Measurements from ENCODE around the gene PRKAR2B. TPM values are rescaled to one million over a fixed set of nuclear protein-coding genes. Genes with fewer than 3 reads are reported as not detected.

The PRKAR2B gene
- total and polyA plus RNA-seq, 4 donors, result 0.88 to 41.8 (median 1.6) TPM

DNA sequence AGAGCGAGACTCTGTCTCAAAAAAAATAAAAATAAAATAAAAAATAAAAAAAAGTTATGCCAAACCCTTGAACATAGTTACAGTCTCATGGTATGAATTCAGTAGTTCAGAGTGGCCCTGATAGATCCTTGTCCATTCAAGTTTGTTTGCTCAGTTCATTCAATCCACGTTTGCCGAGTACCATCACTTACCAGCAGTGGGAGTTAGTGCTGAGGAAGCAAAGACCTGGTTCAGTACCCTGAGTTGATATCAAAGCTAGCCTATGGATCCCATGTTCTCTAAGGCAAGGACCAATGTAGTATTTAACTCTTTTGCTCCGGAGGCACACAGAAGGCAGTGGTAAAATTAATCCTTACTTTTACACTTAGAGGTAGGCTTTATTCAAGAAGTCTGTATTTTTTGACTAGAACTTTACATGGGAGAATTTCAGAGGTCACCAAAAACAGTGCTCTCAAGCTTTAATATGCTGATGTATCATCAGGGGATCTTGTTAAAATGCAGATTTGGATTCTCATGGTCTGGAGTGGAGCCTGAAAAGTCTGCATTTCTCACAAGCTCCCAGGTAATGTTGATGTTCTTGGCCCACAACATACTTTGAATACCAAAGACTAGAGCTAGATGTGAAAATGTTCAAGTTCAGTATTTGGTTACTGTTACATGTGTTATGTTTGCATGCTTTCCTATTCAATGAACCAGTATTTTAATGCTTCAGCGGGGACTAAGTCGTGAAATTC, 86.1 kb downstream of the PRKAR2B start:
- DNase-seq (ENCODE audit: low spot score), result no peak
- WGBS, result 67% methylated on average over 6 of the region's 6 CpGs
- peaks cover 0 to 1% (median 0%) of the 10 kb centered on the region in 4 donors for H3K27me3 ChIP-seq (ENCODE audit: control insufficient read depth in 4 of 4, insufficient read depth in 4 of 4, low read length in 3 of 4)
- no peaks in the 10 kb centered on the region for H3K4me1 ChIP-seq (ENCODE audit: control insufficient read depth in 4 of 4, insufficient read depth in 4 of 4, low read length in 3 of 4)
- H3K9me3 ChIP-seq (ENCODE audit: control insufficient read depth in 4 of 4, low read length in 3 of 4), result no peaks in the 10 kb centered on the region
- no peak overlapping the region for H3K9ac ChIP-seq (ENCODE audit: low read depth in 1 of 2, low read length in 2 of 2)
- no peaks in the 10 kb centered on the region for H3K36me3 ChIP-seq (ENCODE audit: control insufficient read depth in 4 of 4, insufficient read depth in 3 of 4, low read depth in 1 of 4, low read length in 3 of 4)
- no peak overlapping the region for H3K4me3 ChIP-seq (ENCODE audit: low read depth in 1 of 3, low read length in 3 of 3)
- no peak overlapping the region for H3K27ac ChIP-seq (ENCODE audit: low read depth in 1 of 2, low read length in 2 of 2)
- TF ChIP-seq, protein P1, sequence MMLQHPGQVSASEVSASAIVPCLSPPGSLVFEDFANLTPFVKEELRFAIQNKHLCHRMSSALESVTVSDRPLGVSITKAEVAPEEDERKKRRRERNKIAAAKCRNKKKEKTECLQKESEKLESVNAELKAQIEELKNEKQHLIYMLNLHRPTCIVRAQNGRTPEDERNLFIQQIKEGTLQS (IDR thresholded peaks at IDR 0.05), result no peak
- no peak for TF ChIP-seq SP1 (IDR thresholded peaks at IDR 0.05)
- no peak for TF ChIP-seq JUND (IDR thresholded peaks at IDR 0.05)

DNA sequence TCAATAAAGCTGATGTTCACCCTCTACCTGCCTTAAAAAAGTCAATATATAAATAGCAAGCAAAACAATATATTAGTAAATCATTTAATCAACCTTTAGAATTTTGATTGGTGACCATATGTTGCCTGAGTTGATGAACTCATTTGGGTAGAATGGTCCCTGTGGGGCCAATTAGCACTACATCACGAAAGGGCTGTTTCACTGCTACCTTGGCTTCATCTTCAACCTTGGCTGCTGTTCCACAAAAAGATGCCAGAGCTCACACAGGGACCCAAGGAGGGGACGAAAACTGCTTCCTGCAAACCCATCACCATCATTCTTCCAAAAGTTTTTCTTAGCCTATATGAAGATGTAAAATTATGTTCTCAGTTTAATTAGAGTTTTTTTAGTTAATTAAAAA, 88.9 kb downstream of the PRKAR2B start:
- TF ChIP-seq HNF4G (IDR thresholded peaks at IDR 0.05) (no peak), SP1 (IDR thresholded peaks at IDR 0.05) (no peak), YY1 (IDR thresholded peaks at IDR 0.05) (no peak), RXRA (IDR thresholded peaks at IDR 0.05) (no peak), TAF1 (conservative IDR thresholded peaks at IDR 0.05) (no peak), FOXA1 (IDR thresholded peaks at IDR 0.05) (no peak), RAD21 (IDR thresholded peaks at IDR 0.05) (no peak), JUND (IDR thresholded peaks at IDR 0.05) (no peak), EGR1 (IDR thresholded peaks at IDR 0.05; ENCODE audit: low read depth in 2 of 2) (no peak), GABPA (IDR thresholded peaks at IDR 0.05 in 1 of 2, conservative IDR thresholded peaks at IDR 0.05 in 1 of 2) (no peak), NR2F2 (IDR thresholded peaks at IDR 0.05) (no peak), HNF4A (conservative IDR thresholded peaks at IDR 0.05) (no peak)
- TF ChIP-seq, protein P1 (IDR thresholded peaks at IDR 0.05), result no peak
- TF ChIP-seq, protein P2, sequence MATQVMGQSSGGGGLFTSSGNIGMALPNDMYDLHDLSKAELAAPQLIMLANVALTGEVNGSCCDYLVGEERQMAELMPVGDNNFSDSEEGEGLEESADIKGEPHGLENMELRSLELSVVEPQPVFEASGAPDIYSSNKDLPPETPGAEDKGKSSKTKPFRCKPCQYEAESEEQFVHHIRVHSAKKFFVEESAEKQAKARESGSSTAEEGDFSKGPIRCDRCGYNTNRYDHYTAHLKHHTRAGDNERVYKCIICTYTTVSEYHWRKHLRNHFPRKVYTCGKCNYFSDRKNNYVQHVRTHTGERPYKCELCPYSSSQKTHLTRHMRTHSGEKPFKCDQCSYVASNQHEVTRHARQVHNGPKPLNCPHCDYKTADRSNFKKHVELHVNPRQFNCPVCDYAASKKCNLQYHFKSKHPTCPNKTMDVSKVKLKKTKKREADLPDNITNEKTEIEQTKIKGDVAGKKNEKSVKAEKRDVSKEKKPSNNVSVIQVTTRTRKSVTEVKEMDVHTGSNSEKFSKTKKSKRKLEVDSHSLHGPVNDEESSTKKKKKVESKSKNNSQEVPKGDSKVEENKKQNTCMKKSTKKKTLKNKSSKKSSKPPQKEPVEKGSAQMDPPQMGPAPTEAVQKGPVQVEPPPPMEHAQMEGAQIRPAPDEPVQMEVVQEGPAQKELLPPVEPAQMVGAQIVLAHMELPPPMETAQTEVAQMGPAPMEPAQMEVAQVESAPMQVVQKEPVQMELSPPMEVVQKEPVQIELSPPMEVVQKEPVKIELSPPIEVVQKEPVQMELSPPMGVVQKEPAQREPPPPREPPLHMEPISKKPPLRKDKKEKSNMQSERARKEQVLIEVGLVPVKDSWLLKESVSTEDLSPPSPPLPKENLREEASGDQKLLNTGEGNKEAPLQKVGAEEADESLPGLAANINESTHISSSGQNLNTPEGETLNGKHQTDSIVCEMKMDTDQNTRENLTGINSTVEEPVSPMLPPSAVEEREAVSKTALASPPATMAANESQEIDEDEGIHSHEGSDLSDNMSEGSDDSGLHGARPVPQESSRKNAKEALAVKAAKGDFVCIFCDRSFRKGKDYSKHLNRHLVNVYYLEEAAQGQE (IDR thresholded peaks at IDR 0.05), result no peak
- TF ChIP-seq, protein P3, sequence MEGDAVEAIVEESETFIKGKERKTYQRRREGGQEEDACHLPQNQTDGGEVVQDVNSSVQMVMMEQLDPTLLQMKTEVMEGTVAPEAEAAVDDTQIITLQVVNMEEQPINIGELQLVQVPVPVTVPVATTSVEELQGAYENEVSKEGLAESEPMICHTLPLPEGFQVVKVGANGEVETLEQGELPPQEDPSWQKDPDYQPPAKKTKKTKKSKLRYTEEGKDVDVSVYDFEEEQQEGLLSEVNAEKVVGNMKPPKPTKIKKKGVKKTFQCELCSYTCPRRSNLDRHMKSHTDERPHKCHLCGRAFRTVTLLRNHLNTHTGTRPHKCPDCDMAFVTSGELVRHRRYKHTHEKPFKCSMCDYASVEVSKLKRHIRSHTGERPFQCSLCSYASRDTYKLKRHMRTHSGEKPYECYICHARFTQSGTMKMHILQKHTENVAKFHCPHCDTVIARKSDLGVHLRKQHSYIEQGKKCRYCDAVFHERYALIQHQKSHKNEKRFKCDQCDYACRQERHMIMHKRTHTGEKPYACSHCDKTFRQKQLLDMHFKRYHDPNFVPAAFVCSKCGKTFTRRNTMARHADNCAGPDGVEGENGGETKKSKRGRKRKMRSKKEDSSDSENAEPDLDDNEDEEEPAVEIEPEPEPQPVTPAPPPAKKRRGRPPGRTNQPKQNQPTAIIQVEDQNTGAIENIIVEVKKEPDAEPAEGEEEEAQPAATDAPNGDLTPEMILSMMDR (IDR thresholded peaks at IDR 0.05; ENCODE audit: low read depth, low read length, missing input control), result no peak
- TF ChIP-seq, protein P4, sequence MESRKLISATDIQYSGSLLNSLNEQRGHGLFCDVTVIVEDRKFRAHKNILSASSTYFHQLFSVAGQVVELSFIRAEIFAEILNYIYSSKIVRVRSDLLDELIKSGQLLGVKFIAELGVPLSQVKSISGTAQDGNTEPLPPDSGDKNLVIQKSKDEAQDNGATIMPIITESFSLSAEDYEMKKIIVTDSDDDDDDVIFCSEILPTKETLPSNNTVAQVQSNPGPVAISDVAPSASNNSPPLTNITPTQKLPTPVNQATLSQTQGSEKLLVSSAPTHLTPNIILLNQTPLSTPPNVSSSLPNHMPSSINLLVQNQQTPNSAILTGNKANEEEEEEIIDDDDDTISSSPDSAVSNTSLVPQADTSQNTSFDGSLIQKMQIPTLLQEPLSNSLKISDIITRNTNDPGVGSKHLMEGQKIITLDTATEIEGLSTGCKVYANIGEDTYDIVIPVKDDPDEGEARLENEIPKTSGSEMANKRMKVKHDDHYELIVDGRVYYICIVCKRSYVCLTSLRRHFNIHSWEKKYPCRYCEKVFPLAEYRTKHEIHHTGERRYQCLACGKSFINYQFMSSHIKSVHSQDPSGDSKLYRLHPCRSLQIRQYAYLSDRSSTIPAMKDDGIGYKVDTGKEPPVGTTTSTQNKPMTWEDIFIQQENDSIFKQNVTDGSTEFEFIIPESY (IDR thresholded peaks at IDR 0.05), result no peak
- TF ChIP-seq, protein P5, sequence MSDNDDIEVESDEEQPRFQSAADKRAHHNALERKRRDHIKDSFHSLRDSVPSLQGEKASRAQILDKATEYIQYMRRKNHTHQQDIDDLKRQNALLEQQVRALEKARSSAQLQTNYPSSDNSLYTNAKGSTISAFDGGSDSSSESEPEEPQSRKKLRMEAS (IDR thresholded peaks at IDR 0.05), result no peak
- no peak overlapping the region for H3K27ac ChIP-seq (ENCODE audit: low read depth in 1 of 2, low read length in 2 of 2)
- H3K9me3 ChIP-seq (ENCODE audit: control insufficient read depth in 4 of 4, low read length in 3 of 4), result no peaks in the 10 kb centered on the region
- H3K4me1 ChIP-seq (ENCODE audit: control insufficient read depth in 4 of 4, insufficient read depth in 4 of 4, low read length in 3 of 4), result no peaks in the 10 kb centered on the region
- no peak overlapping the region for H3K4me3 ChIP-seq (ENCODE audit: low read depth in 1 of 3, low read length in 3 of 3)
- H3K36me3 ChIP-seq (ENCODE audit: control insufficient read depth in 4 of 4, insufficient read depth in 3 of 4, low read depth in 1 of 4, low read length in 3 of 4), result no peaks in the 10 kb centered on the region
- no peak overlapping the region for H3K9ac ChIP-seq (ENCODE audit: low read depth in 1 of 2, low read length in 2 of 2)
- 84% methylated on average over 2 of the region's 2 CpGs for WGBS
- no peak for DNase-seq (ENCODE audit: low spot score)
- peaks cover 0 to 2% (median 0%) of the 10 kb centered on the region in 4 donors for H3K27me3 ChIP-seq (ENCODE audit: control insufficient read depth in 4 of 4, insufficient read depth in 4 of 4, low read length in 3 of 4)
